K562 treated with DMSO at 1 percent for 4 hours (cell line): Measurements from ENCODE around the gene MYO9B. TPM values are rescaled to one million over a fixed set of nuclear protein-coding genes. Genes with fewer than 3 reads are reported as not detected.

Experiments
- total RNA-seq: library from RNA; unstranded; fragments of 300-600 nt; gene quantifications from 2 replicates; pipeline ENCODE4 v1.2.3, GENCODE V29; 2022; ENCODE audit not compliant: insufficient read depth

Gene MYO9B, protein sequence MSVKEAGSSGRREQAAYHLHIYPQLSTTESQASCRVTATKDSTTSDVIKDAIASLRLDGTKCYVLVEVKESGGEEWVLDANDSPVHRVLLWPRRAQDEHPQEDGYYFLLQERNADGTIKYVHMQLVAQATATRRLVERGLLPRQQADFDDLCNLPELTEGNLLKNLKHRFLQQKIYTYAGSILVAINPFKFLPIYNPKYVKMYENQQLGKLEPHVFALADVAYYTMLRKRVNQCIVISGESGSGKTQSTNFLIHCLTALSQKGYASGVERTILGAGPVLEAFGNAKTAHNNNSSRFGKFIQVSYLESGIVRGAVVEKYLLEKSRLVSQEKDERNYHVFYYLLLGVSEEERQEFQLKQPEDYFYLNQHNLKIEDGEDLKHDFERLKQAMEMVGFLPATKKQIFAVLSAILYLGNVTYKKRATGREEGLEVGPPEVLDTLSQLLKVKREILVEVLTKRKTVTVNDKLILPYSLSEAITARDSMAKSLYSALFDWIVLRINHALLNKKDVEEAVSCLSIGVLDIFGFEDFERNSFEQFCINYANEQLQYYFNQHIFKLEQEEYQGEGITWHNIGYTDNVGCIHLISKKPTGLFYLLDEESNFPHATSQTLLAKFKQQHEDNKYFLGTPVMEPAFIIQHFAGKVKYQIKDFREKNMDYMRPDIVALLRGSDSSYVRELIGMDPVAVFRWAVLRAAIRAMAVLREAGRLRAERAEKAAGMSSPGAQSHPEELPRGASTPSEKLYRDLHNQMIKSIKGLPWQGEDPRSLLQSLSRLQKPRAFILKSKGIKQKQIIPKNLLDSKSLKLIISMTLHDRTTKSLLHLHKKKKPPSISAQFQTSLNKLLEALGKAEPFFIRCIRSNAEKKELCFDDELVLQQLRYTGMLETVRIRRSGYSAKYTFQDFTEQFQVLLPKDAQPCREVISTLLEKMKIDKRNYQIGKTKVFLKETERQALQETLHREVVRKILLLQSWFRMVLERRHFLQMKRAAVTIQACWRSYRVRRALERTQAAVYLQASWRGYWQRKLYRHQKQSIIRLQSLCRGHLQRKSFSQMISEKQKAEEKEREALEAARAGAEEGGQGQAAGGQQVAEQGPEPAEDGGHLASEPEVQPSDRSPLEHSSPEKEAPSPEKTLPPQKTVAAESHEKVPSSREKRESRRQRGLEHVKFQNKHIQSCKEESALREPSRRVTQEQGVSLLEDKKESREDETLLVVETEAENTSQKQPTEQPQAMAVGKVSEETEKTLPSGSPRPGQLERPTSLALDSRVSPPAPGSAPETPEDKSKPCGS (N-terminal part only)
- 69.4 and 79.7 TPM in 2 replicates for total RNA-seq

DNA sequence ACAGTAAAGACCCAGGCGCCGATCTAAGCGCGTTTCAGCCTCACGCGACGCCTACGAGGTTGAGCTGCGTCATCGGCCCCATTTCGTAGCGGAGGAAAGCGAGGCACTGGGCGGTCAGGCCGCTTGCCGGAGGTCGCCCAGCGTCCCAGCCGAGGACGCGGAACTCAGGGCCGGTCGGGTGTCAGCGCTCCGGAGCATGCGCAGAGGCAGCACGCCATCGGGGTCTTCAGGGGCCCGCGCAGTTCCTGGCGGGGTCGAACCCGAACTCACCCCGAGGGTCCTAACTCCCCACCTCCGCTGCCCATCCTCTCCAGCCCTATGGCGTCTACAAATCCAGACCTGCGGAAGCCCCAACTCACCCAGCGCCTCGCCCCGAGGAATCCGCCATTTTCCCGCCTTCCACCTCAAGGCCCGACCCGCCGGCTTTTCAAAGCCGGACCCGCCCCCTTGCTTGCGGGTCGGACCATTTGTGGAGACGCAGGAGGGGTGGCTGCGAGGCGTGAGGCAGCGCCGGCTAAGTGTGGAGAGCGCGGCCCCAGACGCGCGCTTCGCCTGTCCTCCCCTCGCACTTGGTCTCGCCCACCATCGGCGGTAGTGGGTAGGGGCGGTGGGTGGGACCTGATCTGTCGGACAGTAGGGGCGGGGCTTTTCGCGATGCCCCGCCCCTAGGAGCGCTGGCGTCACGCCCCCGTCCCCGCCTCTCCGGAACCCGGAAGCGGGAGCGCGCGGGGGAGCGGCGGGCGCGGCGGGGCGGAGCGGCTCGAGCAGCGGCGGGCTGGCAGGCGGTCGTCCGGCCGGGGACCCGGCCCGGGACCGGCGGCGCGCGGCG lies at the start of gene MYO9B, which contains the start of gene HAUS8:
MYO9B (plus strand) TSS at position 743 of the 829 bp plus-strand sequence. CDS start 25,941 bp downstream, outside the sequence.
HAUS8 (minus strand) TSS at position 418 of the 829 bp plus-strand sequence; CDS start at position 388, 30 bp downstream.

DNA sequence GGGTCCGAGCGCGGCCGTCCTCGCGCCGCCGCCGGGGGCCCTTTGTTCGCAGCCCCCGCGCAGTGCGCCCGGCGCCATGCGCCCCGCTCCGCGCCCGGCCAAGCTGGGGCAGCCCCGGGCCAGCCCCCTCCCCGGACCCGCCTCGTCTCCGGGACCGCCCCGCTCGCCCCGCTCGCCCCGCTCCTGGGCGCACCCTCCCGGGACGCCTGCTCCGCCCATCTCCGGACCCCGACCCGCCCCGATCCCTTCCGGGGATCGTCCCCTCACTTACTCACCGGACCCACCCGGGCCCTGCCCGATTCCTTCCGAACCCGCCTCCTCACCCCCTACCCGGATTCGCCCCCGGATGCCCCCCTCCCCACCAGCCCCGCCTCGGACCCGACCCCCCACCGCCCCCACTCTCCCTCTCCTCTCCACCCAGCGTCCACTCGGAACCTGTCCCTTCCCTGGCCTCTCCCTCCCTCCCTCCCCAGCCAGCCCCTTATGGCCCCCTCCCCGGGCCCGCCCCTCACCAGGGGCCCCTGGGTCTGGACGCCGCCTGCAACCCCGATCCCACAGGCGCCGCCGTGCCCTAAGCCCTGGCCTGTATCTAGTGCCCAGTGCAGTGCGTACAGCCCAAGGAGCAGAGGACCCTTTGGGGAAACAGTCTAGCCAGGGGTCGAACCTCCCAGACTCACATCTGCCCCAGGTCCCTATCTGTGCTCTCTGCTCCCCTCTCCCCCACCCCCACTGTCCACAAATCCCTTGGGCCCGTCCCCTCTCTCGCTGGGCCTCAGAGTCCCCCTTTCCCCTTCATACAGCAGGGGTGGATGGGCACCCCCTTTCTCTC lies 48.7 kb upstream of the MYO9B start, which contains the start of gene CPAMD8:
CPAMD8 (minus strand) TSS at position 105 of the 829 bp plus-strand sequence. CDS start 168 bp downstream, outside the sequence.

DNA sequence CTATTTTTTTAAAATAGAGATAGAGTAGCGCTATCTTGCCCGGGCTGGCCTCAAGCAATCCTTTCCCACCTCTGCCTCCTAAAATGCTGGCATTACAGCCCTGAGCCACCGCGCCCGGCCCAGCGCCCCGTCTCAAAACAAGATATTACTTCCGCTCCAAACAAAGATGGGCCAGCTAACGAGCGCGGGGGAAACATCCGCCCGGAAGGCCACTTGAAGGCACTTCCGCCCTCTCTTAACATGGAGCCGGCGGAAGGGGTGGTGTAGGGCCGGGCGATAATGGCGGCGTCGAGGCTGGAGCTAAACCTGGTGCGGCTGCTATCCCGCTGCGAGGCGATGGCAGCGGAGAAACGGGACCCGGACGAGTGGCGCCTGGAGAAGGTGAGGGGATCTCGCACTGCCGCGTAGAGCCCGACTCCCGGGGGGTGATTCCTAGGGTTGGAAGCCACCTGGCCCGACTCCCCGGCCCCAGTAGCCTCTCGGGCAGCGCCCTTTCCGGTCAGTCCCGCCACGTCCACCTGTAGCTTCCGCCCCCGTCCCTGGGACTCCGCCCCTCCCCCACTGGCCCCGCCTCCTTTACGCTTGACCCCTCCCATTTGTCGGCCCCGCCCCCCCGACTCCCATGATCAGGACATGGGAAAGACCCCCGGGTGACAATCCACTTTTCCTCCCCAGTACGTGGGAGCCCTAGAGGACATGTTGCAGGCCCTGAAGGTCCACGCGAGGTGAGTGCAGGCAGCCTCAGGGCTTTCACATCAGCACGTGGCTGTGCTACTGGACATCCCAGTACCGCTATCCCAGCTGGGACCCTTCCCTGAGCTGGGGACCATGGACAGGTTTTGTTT lies 139.8 kb downstream of the MYO9B start, which contains the start of gene USE1:
USE1 (plus strand) TSS at position 231 of the 845 bp plus-strand sequence; CDS start at position 280, 49 bp downstream.

DNA sequence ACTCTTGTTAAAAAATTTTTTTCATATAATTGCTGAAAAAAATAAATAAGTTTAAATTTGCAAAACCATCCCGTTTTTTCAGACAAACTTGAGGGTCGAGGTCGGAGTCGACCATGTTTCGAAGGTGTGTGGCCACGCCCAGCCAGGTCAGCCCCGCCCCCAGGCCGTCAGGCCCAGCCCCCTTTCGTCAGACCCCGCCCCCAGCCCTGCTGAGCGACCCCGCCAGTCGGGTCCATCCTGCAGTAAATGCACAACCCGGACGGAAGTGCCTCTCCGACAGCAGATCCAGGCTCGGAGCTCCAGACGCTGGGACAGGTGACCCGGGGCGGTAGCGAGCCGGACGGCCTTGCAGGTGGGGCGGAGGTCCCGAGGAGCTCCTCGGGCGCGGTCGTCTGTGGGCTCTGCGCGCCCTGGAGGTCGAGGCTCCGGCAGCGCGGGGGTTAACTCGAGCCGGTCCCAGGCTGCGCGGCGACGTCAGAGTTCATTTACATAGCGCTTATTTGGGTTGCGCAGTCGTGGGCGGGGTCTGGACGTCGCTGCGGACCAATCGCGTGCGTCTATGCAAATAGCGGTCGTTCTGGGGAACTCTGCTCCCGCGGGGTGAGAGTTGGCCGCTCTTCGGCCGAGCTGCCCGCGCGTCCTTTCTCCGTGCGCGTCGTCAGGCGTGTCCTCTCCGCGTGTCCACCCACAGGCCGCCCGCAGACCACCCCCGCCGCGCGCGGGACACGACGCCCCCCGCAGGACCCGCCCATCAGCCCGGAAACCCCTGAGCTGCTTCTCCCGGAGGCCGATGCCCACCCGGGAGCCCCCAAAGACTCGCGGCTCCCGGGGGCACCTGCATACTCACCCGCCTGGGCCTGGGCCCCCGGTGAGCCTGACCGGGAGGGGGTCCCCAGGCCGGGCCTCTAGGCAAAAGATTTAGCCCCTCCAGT lies 150.7 kb downstream of the MYO9B start, which contains the start of gene OCEL1:
OCEL1 (plus strand) TSS at position 225 of the 932 bp plus-strand sequence; CDS start at position 247, 22 bp downstream.

DNA sequence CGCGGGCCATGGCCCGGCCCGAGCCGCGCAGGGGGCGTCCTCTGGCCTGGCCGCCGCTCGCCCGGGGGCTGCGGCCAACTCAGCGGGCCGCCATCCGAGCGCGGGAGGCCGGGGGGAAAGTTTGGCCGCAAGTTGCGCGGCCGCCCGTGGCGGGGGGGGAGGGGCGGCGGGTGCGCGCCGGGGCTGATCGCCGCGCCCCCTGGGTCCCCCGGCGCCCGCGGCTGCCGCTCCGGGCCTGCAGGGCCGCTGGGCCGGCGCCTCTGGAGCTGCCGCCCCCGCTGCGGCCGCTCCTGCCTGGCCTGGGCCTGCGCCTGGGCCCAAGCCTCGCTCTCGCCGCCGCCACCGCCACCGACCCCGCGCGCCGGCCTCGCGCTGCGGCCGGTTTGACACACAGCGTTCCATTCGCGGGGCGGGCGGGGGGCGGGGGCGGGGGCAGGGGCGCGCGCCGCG lies 170.0 kb downstream of the MYO9B start, which contains the start of gene NR2F6:
NR2F6 (minus strand) TSS at position 385 of the 450 bp plus-strand sequence. CDS start 699 bp downstream, outside the sequence.

Other genes with a start within 250 kb of the MYO9B start
- gene SIN3B, start 246.4 kb upstream of the MYO9B start, total RNA-seq, result 26.6 and 31.5 TPM in 2 replicates
- gene F2RL3, start 186.8 kb upstream of the MYO9B start, total RNA-seq, result 2.2 and 3.6 TPM in 2 replicates
- 1.4 and 1.8 TPM in 2 replicates for gene CPAMD8, start 49.0 kb upstream of the MYO9B start, total RNA-seq
- 24.9 and 28.3 TPM in 2 replicates for gene HAUS8, start 325 bp upstream of the MYO9B start, total RNA-seq
- gene USE1, start 139.6 kb downstream of the MYO9B start, total RNA-seq, result 39.2 and 46.9 TPM in 2 replicates
- 60.4 and 70.3 TPM in 2 replicates for gene OCEL1, start 150.4 kb downstream of the MYO9B start, total RNA-seq
- gene NR2F6, start 170.1 kb downstream of the MYO9B start, total RNA-seq, result 129 and 155 TPM in 2 replicates
- gene USHBP1, start 189.0 kb downstream of the MYO9B start, total RNA-seq, result not detected in 2 replicates
- 90.0 and 120 TPM in 2 replicates for gene BABAM1, start 191.7 kb downstream of the MYO9B start, total RNA-seq
- 2.9 and 4.2 TPM in 2 replicates for gene ANKLE1, start 206.1 kb downstream of the MYO9B start, total RNA-seq
- gene ABHD8, start 227.6 kb downstream of the MYO9B start, total RNA-seq, result 28.5 and 38.4 TPM in 2 replicates
- gene MRPL34, start 230.1 kb downstream of the MYO9B start, total RNA-seq, result 106 and 115 TPM in 2 replicates
- 48.4 and 62.2 TPM in 2 replicates for gene DDA1, start 233.8 kb downstream of the MYO9B start, total RNA-seq